Caco-2 (cell line): ENCODE data around the gene METTL3. TPM values are rescaled to one million over a fixed set of nuclear protein-coding genes. Genes with fewer than 3 reads are reported as not detected.
A peak's percentile ranks its signal among the peaks of the same experiment; 100 is the strongest.

Source experiments
- BruUV-seq: library from RNA; stranded (reverse); fragments of 400-500 nt; replicated peaks from 2 replicates; lab custom pipeline; 2021; lab: Mats Ljungman, UMichigan
- CTCF ChIA-PET: fragments of 300-600 bp; sonication (Branson Sonifier 250); formaldehyde crosslinking; loops from one replicate; lab custom pipeline; 2022; ENCODE audit warnings: antibody characterized with exemption; lab: Charles Lee
- POLR2A ChIA-PET: fragments of 300-600 bp; sonication (Branson Sonifier 250); formaldehyde crosslinking; loops from one replicate; lab custom pipeline; 2022; ENCODE audit warnings: antibody characterized with exemption; lab: Charles Lee
- DNase-seq, 2 experiments: peaks; one replicate each; pipeline versions ENCODE4 v3.0.0 to v3.0.0-alpha.2; 2020 to 2022
- H3K27me3 ChIP-seq: replicated peaks from 2 replicates; pipeline ENCODE4 v1.6.0; 2011; ENCODE audit warnings: low read length; ENCODE audit not compliant: control insufficient read depth, insufficient read depth
- H3K36me3 ChIP-seq: 2 replicates; pipeline ENCODE4 v1.5.1; 2011; ENCODE audit warnings: low read length; ENCODE audit not compliant: control insufficient read depth, insufficient read depth
- H3K4me1 ChIP-seq: fragments of 250-450 bp; sonication (Bioruptor Pico); 2 replicates; pipeline ENCODE4 v1.5.1; 2020; ENCODE audit warnings: mild to moderate bottlenecking
- H3K4me3 ChIP-seq: 2 replicates; pipeline ENCODE4 v1.5.1; 2011; ENCODE audit warnings: low read depth, mild to moderate bottlenecking, control low read depth, low read length
- H3K9me3 ChIP-seq: fragments of 250-450 bp; sonication (Bioruptor Pico); 2 replicates; pipeline ENCODE4 v1.5.1; 2020; ENCODE audit warnings: mild to moderate bottlenecking, moderate library complexity
- H3K27ac Mint-ChIP-seq: one replicate; pipeline ENCODE4 v1.8.0; 2022; ENCODE audit warnings: mixed read lengths; ENCODE audit not compliant: unreplicated experiment
- H3K27me3 Mint-ChIP-seq: one replicate; pipeline ENCODE4 v1.8.0; 2022; ENCODE audit warnings: mixed read lengths; ENCODE audit not compliant: insufficient read depth, unreplicated experiment
- H3K36me3 Mint-ChIP-seq: one replicate; pipeline ENCODE4 v1.8.0; 2022; ENCODE audit warnings: mild to moderate bottlenecking, mixed read lengths; ENCODE audit not compliant: insufficient read depth, unreplicated experiment
- H3K4me1 Mint-ChIP-seq: one replicate; pipeline ENCODE4 v1.8.0; 2022; ENCODE audit warnings: low read depth, mixed read lengths; ENCODE audit not compliant: unreplicated experiment
- H3K4me3 Mint-ChIP-seq: one replicate; pipeline ENCODE4 v1.8.0; 2022; ENCODE audit warnings: mild to moderate bottlenecking, moderate library complexity, mixed read lengths; ENCODE audit not compliant: unreplicated experiment
- H3K9me3 Mint-ChIP-seq: one replicate; pipeline ENCODE4 v1.8.0; 2022; ENCODE audit warnings: mixed read lengths; ENCODE audit not compliant: unreplicated experiment
- CTCF ChIP-seq, 2 experiments: fragments of 200-600 bp in 1 of 2; IDR thresholded peaks; 1 replicate in 1 of 2; 2 replicates in 1 of 2; pipeline versions ENCODE4 v1.5.1 to v1.8.0; 2011 to 2022; ENCODE audit warnings: antibody characterized with exemption in 1 of 2, control low read depth in 1 of 2, inconsistent platforms in 1 of 2, low read depth in 1 of 2, low read length in 1 of 2, mild to moderate bottlenecking in 1 of 2, moderate library complexity in 1 of 2; ENCODE audit not compliant: insufficient read depth in 1 of 2, severe bottlenecking in 1 of 2, unreplicated experiment in 1 of 2
- intact Hi-C: fragments of 100-400 bp; cut with micrococcal nuclease; formaldehyde crosslinking; loops from one replicate; pipeline ENCODE4 v1.10.0; 2022; ENCODE audit not compliant: unreplicated experiment
- total RNA-seq: library from RNA; stranded (reverse); gene quantifications from 2 replicates; pipeline ENCODE4 v1.2.3, GENCODE V29; 2022

The METTL3 gene
- total RNA-seq, 1 experiment from 2014 or later: 40.1 TPM

DNA sequence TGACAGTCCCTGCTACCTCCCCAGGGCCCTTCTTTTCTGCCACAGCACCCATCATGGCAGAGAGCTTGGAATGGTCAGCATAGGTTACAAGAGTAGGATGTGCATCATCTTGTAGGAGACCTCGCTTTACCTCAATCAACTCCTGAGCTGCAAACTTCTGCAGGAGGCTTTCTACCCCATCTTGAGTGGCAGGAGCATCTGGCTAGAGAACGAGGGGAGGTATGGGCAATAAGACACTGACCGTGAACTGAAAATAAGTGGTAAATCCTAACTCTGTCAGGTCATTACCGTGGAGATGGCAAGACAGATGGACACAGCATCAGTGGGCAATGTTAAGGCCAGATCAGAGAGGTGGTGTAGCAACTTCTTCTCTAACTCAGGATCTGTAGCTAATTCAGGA, 7.8 kb downstream of the METTL3 start:
- Mint-ChIP-seq H3K4me3 (no peak overlapping the region), H3K27ac (no peak overlapping the region), H3K9me3 (no peaks in the 10 kb centered on the region), H3K36me3 (peaks cover 67% of the 10 kb centered on the region), H3K4me1 (peaks cover 16% of the 10 kb centered on the region), H3K27me3 (no peaks in the 10 kb centered on the region)
- intact Hi-C loops: no loop called here
- Histone ChIP-seq H3K27me3 (no peaks in the 10 kb centered on the region), H3K4me3 (no peak overlapping the region), H3K9me3 (no peaks in the 10 kb centered on the region), H3K4me1 (0 out of 2 replicates have a peak, but pooled peaks cover 8% of the 10 kb centered on the region), H3K36me3 (peaks cover 1% of the 10 kb centered on the region; the same call in 1 of the 2 replicates)
- no peak for DNase-seq
- POLR2A ChIA-PET: no interaction called here
- CTCF ChIA-PET: interaction anchor here (0.6 kb wide), 1 partner anchor 8 kb away, joined by 3 read pairs; the partner anchor contains the start of gene METTL3
- no TSS peak for BruUV-seq
- no peak for TF ChIP-seq CTCF (IDR thresholded peaks at IDR 0.05; ENCODE audit: insufficient read depth in 1 of 2, low read depth in 1 of 2, low read length in 1 of 2, severe bottlenecking in 1 of 2, unreplicated experiment in 1 of 2)

GRCh38 chr14:21501568-21501967, 9.6 kb downstream of the METTL3 start:
- peaks cover 18% of the 10 kb centered on the region for H3K4me1 Mint-ChIP-seq
- intact Hi-C loops: no loop called here
- no peaks in the 10 kb centered on the region for H3K9me3 Mint-ChIP-seq
- Histone ChIP-seq H3K4me3 (no peak overlapping the region), H3K4me1 (0 out of 2 replicates have a peak, but pooled peaks cover 8% of the 10 kb centered on the region), H3K36me3 (peaks cover 1% of the 10 kb centered on the region; the same call in 1 of the 2 replicates), H3K9me3 (no peaks in the 10 kb centered on the region), H3K27me3 (no peaks in the 10 kb centered on the region)
- no peak overlapping the region for H3K4me3 Mint-ChIP-seq
- no TSS peak for BruUV-seq
- no peaks in the 10 kb centered on the region for H3K27me3 Mint-ChIP-seq
- ChIA-PET POLR2A (no interaction called here), CTCF (no interaction called here)
- peaks cover 73% of the 10 kb centered on the region for H3K36me3 Mint-ChIP-seq
- no peak overlapping the region for H3K27ac Mint-ChIP-seq
- TF ChIP-seq CTCF (IDR thresholded peaks at IDR 0.05; ENCODE audit: insufficient read depth in 1 of 2, low read depth in 1 of 2, low read length in 1 of 2, severe bottlenecking in 1 of 2, unreplicated experiment in 1 of 2): no peak
- no peak for DNase-seq

DNA sequence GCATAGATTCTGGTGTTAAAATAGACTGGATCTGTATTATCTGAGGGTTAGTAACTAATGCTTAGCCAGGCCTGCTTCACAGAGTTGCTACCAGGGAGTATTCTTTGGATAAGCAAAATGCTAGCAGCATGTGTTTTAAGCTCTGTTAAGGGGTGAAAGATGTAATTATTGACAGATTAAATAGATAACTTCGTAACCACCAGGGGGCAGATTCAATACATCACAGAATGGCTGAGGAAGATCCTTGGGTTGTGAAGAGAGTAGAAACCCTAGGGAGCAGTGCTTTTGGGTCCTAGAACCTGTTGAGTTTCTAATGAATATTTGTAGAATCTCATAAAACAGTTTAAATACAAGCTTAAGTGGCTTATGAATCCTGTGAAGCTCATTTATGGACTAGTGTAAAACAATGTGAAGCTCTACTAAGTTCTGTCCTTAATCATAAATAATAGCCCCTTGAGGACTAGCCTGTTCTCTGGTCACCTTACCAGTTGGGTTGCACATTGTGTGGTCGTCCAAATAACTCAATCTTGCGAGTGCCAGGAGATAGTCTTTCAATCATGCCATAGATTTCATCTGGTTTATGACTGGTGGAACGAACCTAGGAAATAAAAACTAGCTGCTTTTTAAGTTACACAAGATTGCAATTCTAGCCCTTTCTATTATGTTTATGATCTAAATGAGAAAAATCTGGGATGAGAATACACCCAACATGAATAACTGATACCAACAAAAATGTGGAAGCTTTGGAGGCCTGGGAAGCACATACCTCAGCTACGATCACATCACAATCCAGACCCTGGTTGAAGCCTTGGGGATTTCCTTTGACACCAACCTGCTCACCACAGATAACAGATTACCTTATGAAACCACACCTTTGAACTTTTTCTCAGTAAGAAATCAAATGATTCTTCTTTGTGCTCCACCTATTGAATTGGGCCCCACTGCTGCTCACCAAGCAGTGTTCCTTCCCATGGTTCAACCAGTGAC, 12.3 kb downstream of the METTL3 start:
- Mint-ChIP-seq H3K4me3 (no peak overlapping the region), H3K27ac (peak overlapping the region; percentile 22), H3K36me3 (peaks cover 95% of the 10 kb centered on the region), H3K27me3 (no peaks in the 10 kb centered on the region), H3K9me3 (no peaks in the 10 kb centered on the region), H3K4me1 (peaks cover 25% of the 10 kb centered on the region)
- no TSS peak for BruUV-seq
- H3K27me3 ChIP-seq: no peaks in the 10 kb centered on the region
- peak; percentile 30 for TF ChIP-seq CTCF (IDR thresholded peaks at IDR 0.05; ENCODE audit: insufficient read depth in 1 of 2, low read depth in 1 of 2, low read length in 1 of 2, severe bottlenecking in 1 of 2, unreplicated experiment in 1 of 2)
- ChIA-PET CTCF (interaction anchor here (0.6 to 2.1 kb wide), 9 partner anchors 9 to 62 kb away, joined by 3 to 15 read pairs (median 5); partner anchors contain the start of genes METTL3, RAB2B, SALL2 and TOX4), POLR2A (interaction anchor here (1.0 to 2.7 kb wide), 3 partner anchors 12 to 43 kb away, joined by 3 to 11 read pairs (median 5); partner anchors contain the start of genes CHD8, METTL3 and SALL2)
- intact Hi-C loops: loop anchor here (1.0 kb wide), 2 partner anchors 43 to 58 kb away; partner anchors contain the start of gene CHD8
- peak in 1 of 2 experiments; percentile 70 for DNase-seq
- H3K4me1 ChIP-seq: 0 out of 2 replicates have a peak, but pooled peaks cover 11% of the 10 kb centered on the region
- no peak overlapping the region for H3K4me3 ChIP-seq
- peaks cover 2% of the 10 kb centered on the region for H3K36me3 ChIP-seq
- no peaks in the 10 kb centered on the region for H3K9me3 ChIP-seq
